GM19035 (cell line): ENCODE results near the gene RNF222.

Experiments used
- ATAC-seq: cut with Tn5 transposase; IDR thresholded peaks from one replicate; pipeline ENCODE4 v1.9.1; 2021; ENCODE audit not compliant: unreplicated experiment

Gene RNF222

GRCh38 chr17:8397636-8398035 lies at the start of gene RNF222:
Gene RNF222 (minus strand): TSS chr17:8397827. CDS start chr17:8393461, 4,366 bp downstream.
- ATAC-seq = no peak

- no peak for ATAC-seq
Observed at GRCh38 chr17:8445536-8445935, 47.9 kb upstream of the RNF222 start.

- ATAC-seq = no peak
Observed at GRCh38 chr17:8444494-8444893, 46.9 kb upstream of the RNF222 start.

- no peak for ATAC-seq
Observed at GRCh38 chr17:8443756-8444155, 46.1 kb upstream of the RNF222 start.

GRCh38 chr17:8442310-8442709 lies 44.7 kb upstream of the RNF222 start:
- no peak for ATAC-seq

- no peak for ATAC-seq
Observed at GRCh38 chr17:8441690-8442089, 44.1 kb upstream of the RNF222 start.

GRCh38 chr17:8439681-8440080 lies 42.1 kb upstream of the RNF222 start:
- no peak for ATAC-seq

GRCh38 chr17:8438441-8438840 lies 40.8 kb upstream of the RNF222 start:
- ATAC-seq = no peak

GRCh38 chr17:8436844-8437171 lies 39.2 kb upstream of the RNF222 start:
- no peak for ATAC-seq

GRCh38 chr17:8436169-8436843 lies 38.7 kb upstream of the RNF222 start:
- ATAC-seq = peak; percentile 57

GRCh38 chr17:8435245-8436168 lies 37.9 kb upstream of the RNF222 start, which contains the start of gene NDEL1:
Gene NDEL1 (plus strand): TSS chr17:8435884. CDS start chr17:8444272, 8,388 bp downstream.
- peak; percentile 97 for ATAC-seq

- ATAC-seq = no peak
Observed at GRCh38 chr17:8430966-8431365, 33.3 kb upstream of the RNF222 start.

- no peak for ATAC-seq
Observed at GRCh38 chr17:8426802-8427201, 29.2 kb upstream of the RNF222 start.

GRCh38 chr17:8426094-8426720 lies 28.6 kb upstream of the RNF222 start:
- no peak for ATAC-seq

- ATAC-seq = no peak
Observed at GRCh38 chr17:8421571-8421970, 23.9 kb upstream of the RNF222 start.

GRCh38 chr17:8420041-8420934 lies 22.7 kb upstream of the RNF222 start:
- no peak for ATAC-seq

GRCh38 chr17:8419305-8419704 lies 21.7 kb upstream of the RNF222 start:
- no peak for ATAC-seq

GRCh38 chr17:8418471-8418870 lies 20.8 kb upstream of the RNF222 start:
- ATAC-seq = no peak

- ATAC-seq = no peak
Observed at GRCh38 chr17:8417806-8418205, 20.2 kb upstream of the RNF222 start.

GRCh38 chr17:8413938-8414337 lies 16.3 kb upstream of the RNF222 start:
- no peak for ATAC-seq

- ATAC-seq = no peak
Observed at GRCh38 chr17:8413328-8413727, 15.7 kb upstream of the RNF222 start.
